Activated T-cell treated with anti-CD3 and anti-CD28 coated beads, Interleukin-2, amount 50 U/mL, for 48 hours (primary cell): Measurements from ENCODE around the gene P2RX6.
"Not testable (repeated sequence)": the region's sequence is repeated elsewhere in the genome, so short reads cannot be mapped to it uniquely, and the experiment has no call there.

Experiments used
- DNase-seq, 2 experiments: peaks; one replicate each; pipeline ENCODE4 v3.0.0-alpha.2; 2020

The P2RX6 gene

DNA sequence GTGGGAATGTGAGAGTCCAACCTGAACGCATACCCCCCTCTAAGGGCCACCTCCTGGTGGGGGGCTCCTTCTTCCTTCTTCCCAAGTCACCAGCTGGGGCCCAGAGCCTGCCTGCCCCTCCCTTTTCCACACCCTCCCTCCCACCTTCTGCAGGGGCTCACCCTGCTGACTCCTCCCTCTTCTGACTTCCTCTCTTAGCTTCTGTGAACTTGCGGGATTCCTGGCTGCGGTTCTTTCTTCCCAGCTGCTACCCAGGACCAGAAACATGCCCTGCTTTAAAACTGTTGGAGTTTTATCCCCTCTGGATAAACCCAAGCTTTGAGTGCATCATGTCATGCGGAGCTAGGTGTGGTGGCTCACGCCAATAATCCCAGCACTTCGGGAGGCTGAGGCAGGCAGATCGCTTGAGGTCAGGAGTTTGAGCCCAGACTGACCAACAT is 40.9 kb downstream of the P2RX6 start:
- peak in 1 of 2 experiments; percentile 20 for DNase-seq

DNA sequence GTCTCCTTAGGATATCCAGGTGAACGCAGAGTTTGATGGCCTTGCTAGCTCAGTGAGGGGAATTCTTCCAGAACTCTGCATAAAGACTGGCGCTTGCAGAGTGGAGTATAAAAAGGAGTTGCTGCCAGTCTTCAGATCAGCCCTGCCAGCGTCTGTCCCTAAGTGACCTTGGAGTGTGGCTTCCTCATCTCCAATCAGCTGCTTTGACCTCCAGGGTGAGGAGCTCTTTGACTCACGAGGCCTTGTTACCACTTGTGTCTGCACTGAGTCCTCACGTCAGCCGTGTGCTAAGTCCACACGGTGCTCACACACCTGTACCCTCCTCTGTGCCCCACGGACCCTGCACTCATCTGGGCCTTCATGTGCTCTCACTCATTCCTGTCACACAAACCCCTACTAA is 45.4 kb downstream of the P2RX6 start:
- not testable (repeated sequence) for DNase-seq

DNA sequence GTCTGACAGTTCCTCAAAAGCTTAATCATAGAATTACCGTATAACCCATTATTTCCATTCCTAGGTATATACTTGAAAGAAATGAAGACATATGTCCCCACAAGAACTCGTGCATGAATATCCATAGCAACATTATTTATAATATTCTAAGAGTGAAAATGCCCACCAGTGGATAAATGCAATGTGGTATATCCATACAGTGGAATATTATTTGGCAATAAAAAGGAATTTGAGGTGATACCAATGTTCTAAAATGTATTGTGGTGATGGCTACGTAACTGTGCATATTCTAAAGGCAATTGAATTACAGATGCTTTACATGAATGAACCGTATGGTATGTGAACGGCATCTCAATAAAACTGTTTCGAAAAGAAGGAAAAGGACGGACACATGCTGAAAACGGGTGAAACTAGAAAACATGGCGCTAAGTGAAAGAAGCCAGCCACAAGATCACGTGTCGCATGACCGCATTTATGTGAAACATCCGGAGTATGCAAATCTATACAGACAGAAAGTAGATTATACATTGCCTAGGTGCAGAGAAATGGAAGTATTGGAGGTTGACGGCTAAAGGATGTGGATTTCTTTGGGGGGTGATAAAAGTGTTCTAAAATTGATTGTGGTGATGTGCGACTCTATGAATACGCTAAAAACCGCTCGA is 46.8 kb downstream of the P2RX6 start:
- DNase-seq = not testable (repeated sequence)

DNA sequence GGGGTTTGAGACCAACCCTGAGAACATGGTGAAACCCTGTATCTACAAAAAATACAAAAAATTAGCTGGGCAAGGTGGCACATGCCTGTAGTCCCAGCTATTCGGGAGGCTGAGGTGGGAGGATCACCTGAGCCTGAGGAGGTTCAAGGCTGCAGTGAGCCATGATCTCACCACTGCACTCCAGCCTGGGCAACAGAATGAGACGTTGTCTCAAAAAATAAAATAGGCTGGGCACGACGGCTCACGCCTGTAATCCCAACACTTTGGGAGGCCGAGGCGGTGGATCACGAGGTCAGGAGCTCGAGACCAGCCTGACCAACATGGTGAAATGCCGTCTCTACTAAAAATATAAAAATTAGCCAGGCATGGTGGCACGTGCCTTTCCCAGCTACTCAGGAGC is 49.5 kb downstream of the P2RX6 start:
- DNase-seq = not testable (repeated sequence)

DNA sequence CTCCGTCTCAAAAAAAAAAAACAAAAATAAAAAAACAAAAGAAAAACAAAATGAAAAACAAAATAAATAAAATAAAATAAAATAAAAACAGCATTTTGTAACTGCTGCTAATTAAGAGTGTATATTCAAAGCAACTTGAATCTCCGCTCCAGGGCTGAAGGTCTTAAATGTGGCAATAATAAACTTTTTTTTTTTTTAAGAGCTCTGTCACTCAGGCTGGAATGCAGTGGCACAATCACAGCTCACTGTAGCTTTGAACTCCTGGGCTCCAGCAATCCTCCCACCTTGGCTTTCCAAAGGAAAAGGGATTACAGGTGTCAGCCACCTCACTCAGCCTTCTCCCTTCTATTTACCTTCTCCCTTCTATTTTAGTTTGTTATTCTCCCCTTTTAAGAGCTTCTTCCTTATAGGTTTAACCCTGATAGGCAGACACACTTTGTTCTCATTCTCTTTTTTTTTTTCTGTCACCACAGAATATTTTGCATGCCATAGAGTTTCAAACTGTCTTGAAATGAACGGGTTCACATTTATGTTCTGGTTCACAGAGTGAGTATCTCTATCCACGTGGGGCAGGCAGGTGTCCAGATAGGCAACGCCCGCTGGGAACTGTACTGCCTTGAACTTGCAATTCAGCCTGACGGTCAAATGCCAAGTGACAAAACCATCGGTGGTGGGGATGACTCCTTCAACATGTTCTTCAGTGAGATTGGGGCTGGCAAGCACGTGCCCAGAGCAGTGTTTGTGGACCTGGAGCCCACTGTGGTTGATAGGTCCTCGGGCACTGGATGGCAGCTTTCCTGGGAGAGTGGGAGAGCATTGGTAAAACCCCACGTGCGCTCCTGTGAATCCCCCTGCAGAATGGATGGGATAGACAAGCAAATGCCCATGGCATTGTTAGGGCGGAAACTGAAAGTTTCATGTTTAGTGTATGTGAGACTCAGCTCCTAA is 50.2 kb downstream of the P2RX6 start:
- no peak for DNase-seq

DNA sequence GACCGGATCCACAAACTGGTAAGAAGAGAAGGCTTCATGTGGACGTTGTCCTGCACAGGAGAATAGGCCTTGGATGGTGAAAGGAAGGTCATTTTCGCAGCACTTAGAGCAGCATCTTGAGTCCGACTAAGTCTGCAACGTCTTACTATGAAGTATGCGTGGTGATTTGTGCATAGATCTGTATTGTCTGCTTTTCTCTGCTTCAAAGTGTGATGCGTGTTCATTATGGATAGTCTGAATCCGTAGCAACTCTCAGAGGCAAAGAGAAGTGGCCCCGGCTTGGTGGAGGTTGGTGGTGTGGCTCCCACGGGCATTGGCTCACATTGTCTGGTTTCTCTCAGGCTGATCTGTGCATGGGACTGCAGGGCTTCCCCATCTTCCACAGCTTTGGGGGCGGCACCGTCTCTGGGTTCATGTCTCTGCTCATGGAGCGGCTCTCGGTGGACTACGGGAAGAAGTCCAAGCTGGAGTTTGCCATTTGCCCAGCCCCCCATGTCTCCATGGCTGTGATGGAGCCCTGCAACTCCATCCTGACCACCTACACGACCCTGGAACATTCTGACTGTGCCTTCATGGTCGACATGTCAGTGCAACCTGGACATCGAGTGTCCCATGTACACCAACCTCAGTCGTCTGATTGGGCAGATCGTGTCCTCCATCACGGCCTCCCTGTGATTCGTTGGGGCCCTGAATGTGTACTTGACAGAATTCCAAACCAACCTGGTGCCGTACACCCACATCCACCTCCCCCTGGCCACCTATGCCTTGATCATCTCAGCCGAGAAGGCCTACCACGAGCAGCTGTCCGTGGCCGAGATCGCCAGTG is 52.3 kb downstream of the P2RX6 start:
- no peak for DNase-seq

DNA sequence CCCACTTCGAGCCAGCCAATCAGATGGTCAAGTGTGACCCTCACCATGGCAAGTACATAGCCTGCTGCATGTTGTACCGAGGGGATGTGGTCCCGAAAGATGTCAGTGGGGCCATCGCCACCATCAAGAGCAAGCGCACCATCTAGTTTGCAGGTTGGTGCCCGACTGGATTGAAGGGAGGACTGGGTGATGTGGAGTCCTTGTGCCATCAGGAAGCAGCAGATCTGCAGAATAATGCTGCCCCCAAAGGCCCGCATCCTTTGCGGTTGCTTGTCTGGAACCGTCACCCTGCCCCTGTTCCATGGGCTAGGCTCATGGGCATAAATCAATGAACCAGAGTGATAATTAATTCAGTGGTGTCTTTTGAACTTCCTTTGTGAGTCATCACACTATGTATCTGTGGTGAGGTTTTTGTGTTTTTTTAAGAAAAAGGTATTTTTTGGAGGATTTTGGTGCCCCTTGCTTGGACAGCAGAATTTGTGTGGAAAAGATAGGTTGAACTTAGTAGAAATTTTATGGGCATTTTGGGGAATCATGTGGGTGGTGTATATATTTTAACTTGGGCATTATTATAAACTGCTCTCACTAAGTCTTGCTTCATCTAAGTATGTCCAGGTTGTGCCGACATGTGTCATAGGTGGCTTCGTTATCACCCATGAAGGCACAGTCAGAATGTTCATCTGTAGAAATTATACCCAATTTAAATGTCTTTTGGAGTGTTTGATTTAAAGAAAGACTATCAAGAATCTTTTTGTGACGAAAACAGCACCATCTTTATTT is 53.1 kb downstream of the P2RX6 start:
- DNase-seq = no peak

DNA sequence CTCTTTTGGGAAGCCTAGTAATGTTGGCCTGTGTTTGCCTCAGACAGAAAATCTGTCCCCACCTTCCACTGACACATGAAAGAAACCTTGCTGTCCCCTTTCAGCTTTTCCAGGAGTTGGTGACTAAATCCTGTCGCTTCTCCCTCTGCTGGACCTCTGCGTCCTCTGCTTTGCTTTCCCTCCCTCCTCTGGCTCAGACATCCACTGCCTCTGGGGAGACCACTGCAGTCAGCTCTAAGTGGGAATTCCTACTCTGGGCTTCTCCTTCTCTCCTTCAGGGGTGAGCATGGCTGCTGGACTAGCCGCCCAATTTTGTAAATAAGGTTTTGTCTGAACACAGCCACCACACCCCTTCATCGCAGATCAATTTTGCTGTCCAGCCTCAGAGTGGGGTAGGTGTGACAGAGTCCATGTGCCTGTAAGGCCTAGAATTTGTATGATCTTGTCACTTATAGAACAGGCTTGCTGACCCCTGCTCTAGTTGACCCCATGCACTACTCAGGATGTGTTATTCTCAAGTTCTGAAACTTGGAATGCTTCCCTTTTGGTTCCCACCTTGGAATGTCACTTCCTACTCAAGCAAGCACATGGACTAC is 53.8 kb downstream of the P2RX6 start:
- DNase-seq = no peak

DNA sequence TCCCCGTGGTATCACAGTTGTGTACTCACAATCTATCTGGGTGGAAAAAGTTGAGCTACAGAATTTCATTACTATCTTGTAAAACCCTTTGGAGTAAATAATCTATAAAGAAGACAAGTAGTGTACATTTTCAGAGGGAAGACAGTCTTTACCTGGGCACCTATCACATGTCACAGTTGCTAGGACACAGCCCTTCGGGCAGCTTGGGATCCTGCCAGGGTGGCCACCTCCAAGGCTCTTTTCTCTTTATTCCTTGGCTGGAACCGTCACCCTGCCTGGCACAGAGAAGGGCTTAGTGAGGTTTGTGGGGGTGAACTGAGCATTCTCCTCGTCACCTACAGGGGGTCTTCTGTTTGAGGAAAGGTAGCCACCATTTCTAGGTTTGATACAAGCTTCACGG is 54.4 kb downstream of the P2RX6 start:
- no peak for DNase-seq

DNA sequence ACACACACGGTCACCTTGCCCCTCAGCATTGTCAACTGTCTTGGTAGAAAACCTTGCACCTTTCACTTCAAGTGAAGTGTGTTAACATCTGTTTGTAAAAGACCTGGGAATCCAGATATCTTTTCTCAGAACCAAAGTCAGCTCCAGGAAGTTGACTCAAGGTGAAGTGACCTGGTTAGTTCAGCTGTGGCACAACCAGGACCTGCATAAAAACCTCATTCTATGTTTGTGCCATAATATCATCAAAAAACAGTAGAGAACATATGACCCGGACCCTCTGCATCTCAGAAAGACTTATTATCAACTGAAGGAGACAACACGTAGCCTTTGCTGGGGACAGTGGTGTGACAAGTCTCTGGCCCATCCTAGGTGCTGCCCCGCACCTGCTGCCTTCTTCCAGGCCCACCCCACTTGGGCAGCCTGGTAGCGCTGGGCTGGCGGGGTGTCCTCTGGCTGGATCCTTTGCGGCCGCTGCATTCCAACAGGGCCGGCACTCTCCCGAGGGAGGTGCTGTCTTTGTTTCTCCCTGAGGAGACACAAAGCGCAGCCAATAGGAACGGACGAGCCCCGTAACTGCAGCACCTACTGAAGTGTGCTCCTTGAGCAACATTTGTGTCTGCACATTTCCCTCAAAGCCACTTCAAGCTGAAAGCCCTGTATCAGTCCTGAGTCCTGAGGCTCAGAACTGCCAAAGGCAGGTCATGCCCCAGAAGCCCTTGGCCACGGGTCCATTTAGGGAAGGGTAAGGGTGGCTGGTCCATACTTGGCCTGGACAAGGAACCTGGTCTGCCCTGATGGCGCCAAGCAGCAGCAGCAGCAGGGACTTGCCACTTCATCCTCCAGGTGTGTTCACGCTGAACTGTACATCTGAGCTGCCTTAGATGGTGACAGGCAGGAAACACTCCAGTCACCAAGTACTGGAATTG is 56.0 kb downstream of the P2RX6 start:
- no peak for DNase-seq

DNA sequence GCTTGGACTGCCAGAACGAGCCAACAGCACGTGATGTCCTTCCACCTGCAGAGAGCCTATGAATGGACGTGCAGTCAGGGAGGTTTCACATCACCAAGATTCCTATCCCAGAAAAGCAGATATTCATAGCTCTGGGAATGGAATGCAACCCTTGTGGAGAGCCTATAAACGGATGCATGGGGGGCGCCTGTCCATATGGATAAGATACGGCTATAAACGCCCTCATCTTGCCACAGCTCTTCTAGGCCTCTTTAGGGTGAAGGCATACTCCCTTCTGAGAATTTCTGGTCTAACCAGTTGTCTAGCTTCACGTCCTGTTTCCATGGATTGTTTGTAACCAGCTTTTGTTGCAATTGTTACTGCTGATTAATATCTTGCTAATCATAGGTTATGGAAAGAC is 56.8 kb downstream of the P2RX6 start:
- not testable (repeated sequence) for DNase-seq

DNA sequence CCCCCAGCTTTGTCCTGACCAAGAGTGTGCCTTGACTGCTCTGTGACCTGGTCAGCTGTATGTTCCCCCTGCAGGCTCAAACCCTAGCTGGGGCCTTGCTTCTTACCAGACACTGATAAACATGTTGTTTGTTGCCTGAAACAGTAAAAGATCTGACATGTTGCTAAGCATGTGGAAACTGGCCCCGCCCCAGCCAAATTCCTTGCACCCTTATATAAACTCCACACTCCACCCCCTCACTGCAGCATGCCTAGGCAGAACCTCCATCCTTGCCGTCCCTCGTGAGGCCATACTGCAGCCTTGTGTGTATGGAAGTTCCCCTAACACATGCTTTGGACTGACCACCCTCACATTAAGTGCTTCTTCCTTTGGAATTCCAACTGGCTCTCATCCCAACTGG is 58.1 kb downstream of the P2RX6 start:
- no peak for DNase-seq

DNA sequence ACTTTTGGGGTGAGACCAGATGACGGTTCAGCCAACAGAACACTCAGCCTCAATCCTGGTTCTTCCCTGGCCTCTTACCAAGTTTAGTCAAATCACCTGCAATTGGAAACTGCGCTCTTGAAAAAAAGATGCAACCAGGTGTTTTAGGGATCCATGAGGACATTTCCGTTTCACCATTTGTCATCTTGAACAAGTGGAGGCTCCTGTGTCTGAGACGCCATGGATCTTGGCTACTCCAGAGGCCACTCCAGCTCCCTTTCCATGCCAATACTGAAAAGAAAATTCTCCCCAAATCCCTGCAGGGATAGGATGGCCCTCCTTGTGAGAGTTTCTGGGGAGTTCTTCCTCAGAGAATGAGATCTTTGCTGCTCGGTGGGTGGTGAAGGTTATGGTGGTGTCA is 58.5 kb downstream of the P2RX6 start:
- DNase-seq = no peak

DNA sequence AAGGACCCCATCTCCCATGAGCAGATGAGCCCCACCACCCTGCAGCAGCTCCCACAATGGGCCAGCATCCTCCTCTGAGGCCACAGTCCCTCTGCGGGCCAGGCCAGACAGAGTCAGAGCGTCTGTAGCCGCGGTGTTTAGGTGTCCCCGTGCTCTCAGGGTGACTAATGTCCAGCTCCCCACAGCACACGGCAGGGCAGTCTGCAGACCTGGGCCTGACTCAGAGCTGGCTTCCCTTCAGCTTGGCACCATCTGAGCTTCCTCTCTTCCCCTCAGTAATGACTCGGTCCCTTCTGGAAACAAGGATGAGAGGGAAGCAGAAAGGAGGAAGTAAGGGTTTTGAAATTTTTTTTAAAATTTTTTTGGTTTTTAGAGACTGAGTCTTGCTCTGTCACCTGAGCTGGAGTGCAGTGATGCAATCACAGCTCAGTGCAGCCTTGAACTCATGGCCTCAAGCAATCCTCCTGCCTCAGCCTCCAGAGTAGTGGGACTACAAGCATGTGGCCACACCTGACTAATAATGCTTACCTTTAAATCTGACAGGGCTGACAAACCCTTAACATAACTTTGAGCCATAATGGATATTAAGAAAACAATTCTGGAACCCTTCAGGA is 59.2 kb downstream of the P2RX6 start:
- no peak for DNase-seq

DNA sequence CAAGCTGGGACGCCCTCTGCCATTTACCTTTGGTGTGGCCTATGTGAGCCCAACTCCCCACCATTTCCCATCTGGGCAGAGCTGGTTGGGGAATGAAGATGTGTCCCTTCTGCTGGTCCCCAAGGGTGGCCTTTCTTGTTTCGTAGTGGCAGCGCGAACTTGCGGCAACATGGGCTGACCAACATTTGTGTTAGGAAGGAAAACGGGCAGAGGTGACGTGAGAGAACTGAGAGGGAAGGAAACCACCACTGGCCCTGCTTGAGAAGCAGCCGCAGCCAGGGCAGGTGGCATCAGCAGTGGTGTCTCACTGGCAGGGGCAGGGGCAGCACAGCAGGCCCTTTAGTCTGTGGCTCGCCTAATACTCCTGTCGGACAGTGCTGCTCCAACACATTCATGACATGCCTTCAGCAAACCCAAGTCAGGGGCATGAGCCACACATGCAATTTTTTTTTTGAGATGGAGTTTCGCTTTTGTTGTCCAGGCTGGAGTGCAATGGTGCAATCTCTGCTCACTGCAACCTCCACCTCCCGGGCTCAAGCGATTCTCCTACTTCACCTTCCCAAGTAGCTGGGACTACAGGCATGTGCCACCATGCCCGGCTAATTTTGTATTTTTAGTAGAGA is 60.7 kb downstream of the P2RX6 start:
- DNase-seq = no peak

DNA sequence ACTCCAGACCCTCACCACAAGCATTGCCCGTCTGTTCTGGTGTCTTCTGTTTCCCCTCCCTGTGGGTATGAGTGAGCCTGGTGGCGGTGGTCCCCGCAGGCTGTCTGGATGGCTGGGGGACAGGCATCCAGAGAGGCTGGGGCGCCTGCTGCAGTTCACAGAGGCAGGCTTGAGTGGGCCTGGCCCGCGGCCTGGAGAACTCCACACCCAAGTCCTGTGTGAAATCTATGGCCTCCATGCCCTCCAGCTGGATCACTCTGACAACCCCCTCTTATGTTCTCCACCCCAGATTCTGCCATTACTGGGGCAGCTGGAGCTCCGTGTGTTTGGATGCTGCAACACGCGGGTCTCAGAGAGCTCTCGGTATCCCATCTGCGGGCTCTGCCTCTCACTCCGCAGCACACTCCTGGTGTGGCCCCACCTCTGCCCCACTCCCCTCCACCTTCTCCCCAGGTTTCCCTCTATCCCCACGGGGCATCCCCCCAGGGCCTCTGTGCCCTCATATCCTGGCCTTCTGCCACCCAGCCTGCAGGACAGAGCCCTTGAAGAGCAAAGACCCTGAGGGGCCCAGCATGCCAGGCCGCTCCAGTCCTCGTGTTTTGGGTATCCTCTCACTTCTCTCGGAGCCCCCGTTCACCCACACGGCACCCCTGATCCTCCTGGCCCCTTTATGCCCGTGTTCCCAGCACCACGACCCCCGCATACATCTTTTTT is 62.1 kb downstream of the P2RX6 start:
- DNase-seq = no peak
